A549 (cell line): ENCODE data around the gene THOC1. TPM values are rescaled to one million over a fixed set of nuclear protein-coding genes. Genes with fewer than 3 reads are reported as not detected.

ENCODE experiments used
- ATAC-seq, 2 experiments: fragments of 200-7000 bp in 1 of 2; fragments of >200 bp in 1 of 2; cut with Nextera tagmentation in 1 of 2; cut with Tn5 transposase in 1 of 2; 3 replicates each; pipeline versions ENCODE4 v1.8.0 to v1.9.1; 2018 to 2020; ENCODE audit warnings: mild to moderate bottlenecking in 1 of 2, moderate library complexity in 1 of 2
- CTCF ChIA-PET: fragments of 300-600 bp; sonication (Branson Sonifier 250); formaldehyde crosslinking; extraction: SDS; loops from one replicate; lab custom pipeline; 2021; ENCODE audit warnings: antibody characterized with exemption, inconsistent platforms; lab: Yijun Ruan, JAX
- POLR2A ChIA-PET: fragments of 350-600 bp; formaldehyde crosslinking; extraction: SDS; loops from one replicate; lab custom pipeline; 2021; ENCODE audit warnings: antibody characterized with exemption, inconsistent platforms; lab: Yijun Ruan, JAX
- DNase-seq, 2 experiments: peaks; one replicate each; pipeline versions ENCODE4 v3.0.0 to v3.0.0-alpha.2; 2011 to 2016; ENCODE audit warnings: low read depth in 1 of 2, low spot score in 1 of 2
- FAIRE-seq: peaks from 2 replicates; lab custom pipeline; 2011; peaks lifted over from hg19 to GRCh38; lab: Jason Lieb, UNC
- H3K27ac ChIP-seq, 2 experiments: fragments of >200 bp; sonication (Bioruptor Twin); formaldehyde crosslinking; 3 replicates each; pipeline ENCODE4 v1.5.1; 2016 to 2017
- H3K4me1 ChIP-seq: fragments of >200 bp; sonication (Bioruptor Twin); formaldehyde crosslinking; 3 replicates; pipeline ENCODE4 v1.6.1; 2016
- H3K4me2 ChIP-seq: fragments of >200 bp; sonication (Bioruptor Twin); formaldehyde crosslinking; 3 replicates; pipeline ENCODE4 v1.6.1; 2016
- H3K4me3 ChIP-seq: fragments of >200 bp; sonication (Bioruptor Twin); formaldehyde crosslinking; 3 replicates; pipeline ENCODE4 v1.5.1; 2016
- H3K9me3 ChIP-seq: fragments of >200 bp; sonication (Bioruptor Twin); formaldehyde crosslinking; 3 replicates; pipeline ENCODE4 v1.6.1; 2016
- CEBPB ChIP-seq, 2 experiments: fragments of >200 bp in 1 of 2; sonication (Bioruptor Twin) in 1 of 2; formaldehyde crosslinking in 1 of 2; IDR thresholded peaks; 2 replicates each; pipeline ENCODE4 v1.6.1; 2012 to 2016
- E2F6 ChIP-seq: IDR thresholded peaks from 2 replicates; pipeline ENCODE4 v1.6.1; 2012; ENCODE audit warnings: low read depth, borderline replicate concordance
- ELK1 ChIP-seq: fragments of 150-350 bp; IDR thresholded peaks from 2 replicates; pipeline ENCODE4 v1.6.1; 2014; ENCODE audit warnings: low read depth, mild to moderate bottlenecking, low read length
- EP300 ChIP-seq, 2 experiments: fragments of >200 bp; sonication (Bioruptor Twin); formaldehyde crosslinking; IDR thresholded peaks; 2 replicates in 1 of 2; 3 replicates in 1 of 2; pipeline ENCODE4 v1.6.1; 2016 to 2017
- ESRRA ChIP-seq: fragments of 150-350 bp; IDR thresholded peaks from 2 replicates; pipeline ENCODE4 v1.6.1; 2014; ENCODE audit warnings: mild to moderate bottlenecking, low read length, borderline replicate concordance
- FOSB ChIP-seq: fragments of 250-450 bp; sonication (Bioruptor Pico); IDR thresholded peaks from 2 replicates; pipeline ENCODE4 v1.5.0; 2020; ENCODE audit warnings: mild to moderate bottlenecking, moderate library complexity
- HMGXB4 ChIP-seq: fragments of 250-450 bp; sonication (Bioruptor Pico); IDR thresholded peaks from 2 replicates; pipeline ENCODE4 v1.5.0; 2021; ENCODE audit warnings: mild to moderate bottlenecking, moderate library complexity, borderline replicate concordance
- JUN ChIP-seq, 2 experiments: fragments of >200 bp; sonication (Bioruptor Twin); formaldehyde crosslinking; IDR thresholded peaks; 2 replicates in 1 of 2; 3 replicates in 1 of 2; pipeline ENCODE4 v1.6.1; 2016 to 2017
- KDM1A ChIP-seq: fragments of 200-600 bp; sonication (generic); IDR thresholded peaks from 2 replicates; pipeline ENCODE4 v1.6.1; 2016; ENCODE audit warnings: low read depth, mild to moderate bottlenecking
- MAFK ChIP-seq: fragments of 450-650 bp; IDR thresholded peaks from 2 replicates; pipeline ENCODE4 v1.6.1; 2014; ENCODE audit not compliant: partially characterized antibody
- POLR2AphosphoS2 ChIP-seq: conservative IDR thresholded peaks from 2 replicates; pipeline ENCODE4 v1.6.1; 2012; ENCODE audit warnings: low read length, improper control_type of control experiment, inconsistent platforms
- RAD21 ChIP-seq, 2 experiments: fragments of >200 bp in 1 of 2; sonication (Bioruptor Twin) in 1 of 2; formaldehyde crosslinking in 1 of 2; IDR thresholded peaks in 1 of 2; conservative IDR thresholded peaks in 1 of 2; 2 replicates in 1 of 2; 3 replicates in 1 of 2; pipeline ENCODE4 v1.6.1; 2012 to 2018; ENCODE audit warnings: inconsistent platforms in 1 of 2
- RARB ChIP-seq: fragments of 250-450 bp; sonication (Bioruptor Pico); IDR thresholded peaks from 2 replicates; pipeline ENCODE4 v1.8.0; 2021; ENCODE audit warnings: mild to moderate bottlenecking, moderate library complexity
- REST ChIP-seq: fragments of 200-600 bp; sonication (generic); IDR thresholded peaks from 2 replicates; pipeline ENCODE4 v1.6.1; 2016; ENCODE audit warnings: antibody characterized with exemption, mild to moderate bottlenecking, moderate library complexity
- ZC3H11A ChIP-seq: fragments of 450-650 bp; IDR thresholded peaks from 2 replicates; pipeline ENCODE4 v1.6.1; 2014; ENCODE audit warnings: antibody characterized with exemption, mild to moderate bottlenecking
- polyA plus RNA-seq, 4 experiments: library from polyadenylated mRNA; depleted of rRNA in 3 of 4; stranded (reverse); fragments of >200 nt; fragmentation: RNase III in 1 of 4; extraction: RNeasy Plus Mini Kit Qiagen cat#74134 plus additional on column Dnase treatment in 1 of 4; gene quantifications; 2 replicates in 3 of 4; 3 replicates in 1 of 4; pipeline ENCODE4 v1.2.3, GENCODE V29; 2011 to 2017
- TF ChIP-seq, protein P1 (sequence below): fragments of 450-650 bp; IDR thresholded peaks from 2 replicates; pipeline ENCODE4 v1.6.1; 2014; ENCODE audit warnings: antibody characterized with exemption
- TF ChIP-seq, protein P2 (sequence below): fragments of >200 bp; sonication (Bioruptor Twin); formaldehyde crosslinking; IDR thresholded peaks from 3 replicates; pipeline ENCODE4 v1.5.1; 2016

Gene THOC1
- polyA plus RNA-seq, 2 of the 4 experiments (the other 2 are of a cell fraction): 31.2 to 62.6 TPM

DNA sequence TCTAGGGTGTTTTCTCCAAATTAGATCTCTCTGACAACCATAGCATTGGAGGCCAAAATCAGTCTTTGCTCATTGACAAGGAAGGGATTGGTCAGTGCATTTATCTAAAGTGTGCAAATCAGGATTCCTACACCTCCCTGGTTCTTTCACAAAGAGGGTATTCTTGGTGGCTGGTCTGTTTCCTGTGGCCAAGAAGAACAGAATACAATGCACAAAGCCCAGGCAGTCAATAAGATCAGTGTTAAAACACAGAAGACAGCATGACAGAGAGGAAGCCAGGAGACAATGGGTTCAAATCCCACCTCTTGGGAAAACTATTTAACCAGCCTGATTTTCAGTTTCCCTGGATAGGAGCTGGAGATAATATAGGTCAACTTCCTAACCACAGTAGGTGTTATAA, 46.1 kb upstream of the THOC1 start:
- ATAC-seq: no peak
- POLR2A ChIA-PET: no interaction called here
- H3K4me2 ChIP-seq: no peak overlapping the region
- TF ChIP-seq FOSB (CRISPR knock-in tag) (no peak), MAFK (no peak), KDM1A (no peak), RAD21 (conservative IDR thresholded peaks at IDR 0.05 in 1 of 2, IDR thresholded peaks at IDR 0.05 in 1 of 2) (no peak), REST (no peak), CEBPB (IDR thresholded peaks at IDR 0.05) (no peak), HMGXB4 (CRISPR knock-in tag) (no peak), JUN (IDR thresholded peaks at IDR 0.05) (no peak), EP300 (IDR thresholded peaks at IDR 0.05) (no peak), RARB (CRISPR knock-in tag) (no peak), POLR2AphosphoS2 (no peak), E2F6 (no peak), ELK1 (no peak), ESRRA (no peak), ZC3H11A (no peak)
- TF ChIP-seq, protein P1, sequence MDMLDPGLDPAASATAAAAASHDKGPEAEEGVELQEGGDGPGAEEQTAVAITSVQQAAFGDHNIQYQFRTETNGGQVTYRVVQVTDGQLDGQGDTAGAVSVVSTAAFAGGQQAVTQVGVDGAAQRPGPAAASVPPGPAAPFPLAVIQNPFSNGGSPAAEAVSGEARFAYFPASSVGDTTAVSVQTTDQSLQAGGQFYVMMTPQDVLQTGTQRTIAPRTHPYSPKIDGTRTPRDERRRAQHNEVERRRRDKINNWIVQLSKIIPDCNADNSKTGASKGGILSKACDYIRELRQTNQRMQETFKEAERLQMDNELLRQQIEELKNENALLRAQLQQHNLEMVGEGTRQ: no peak
- TF ChIP-seq, protein P2, sequence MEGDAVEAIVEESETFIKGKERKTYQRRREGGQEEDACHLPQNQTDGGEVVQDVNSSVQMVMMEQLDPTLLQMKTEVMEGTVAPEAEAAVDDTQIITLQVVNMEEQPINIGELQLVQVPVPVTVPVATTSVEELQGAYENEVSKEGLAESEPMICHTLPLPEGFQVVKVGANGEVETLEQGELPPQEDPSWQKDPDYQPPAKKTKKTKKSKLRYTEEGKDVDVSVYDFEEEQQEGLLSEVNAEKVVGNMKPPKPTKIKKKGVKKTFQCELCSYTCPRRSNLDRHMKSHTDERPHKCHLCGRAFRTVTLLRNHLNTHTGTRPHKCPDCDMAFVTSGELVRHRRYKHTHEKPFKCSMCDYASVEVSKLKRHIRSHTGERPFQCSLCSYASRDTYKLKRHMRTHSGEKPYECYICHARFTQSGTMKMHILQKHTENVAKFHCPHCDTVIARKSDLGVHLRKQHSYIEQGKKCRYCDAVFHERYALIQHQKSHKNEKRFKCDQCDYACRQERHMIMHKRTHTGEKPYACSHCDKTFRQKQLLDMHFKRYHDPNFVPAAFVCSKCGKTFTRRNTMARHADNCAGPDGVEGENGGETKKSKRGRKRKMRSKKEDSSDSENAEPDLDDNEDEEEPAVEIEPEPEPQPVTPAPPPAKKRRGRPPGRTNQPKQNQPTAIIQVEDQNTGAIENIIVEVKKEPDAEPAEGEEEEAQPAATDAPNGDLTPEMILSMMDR: no peak
- no peak overlapping the region for H3K4me3 ChIP-seq
- H3K27ac ChIP-seq: no peak overlapping the region
- FAIRE-seq: no peak
- H3K4me1 ChIP-seq: no peaks in the 10 kb centered on the region
- no peak for DNase-seq
- CTCF ChIA-PET: interaction anchor here (0.6 kb wide), 1 partner anchor 157 kb away, joined by 3 read pairs; no protein-coding TSS in a partner anchor
- H3K9me3 ChIP-seq: no peaks in the 10 kb centered on the region
